H9 (cell line): ENCODE results near the gene NHSL1. TPM values are rescaled to one million over a fixed set of nuclear protein-coding genes. Genes with fewer than 3 reads are reported as not detected.

Experiments used
- DNase-seq: peaks from one replicate; pipeline ENCODE4 v3.0.0-alpha.2; 2017
- H2AFZ ChIP-seq: one replicate; pipeline ENCODE4 v1.6.1; 2013; ENCODE audit warnings: mild to moderate bottlenecking, low read length, control low read depth, moderate library complexity
- H2AK5ac ChIP-seq: 2 replicates; pipeline ENCODE4 v1.6.1; 2013; ENCODE audit warnings: low read length, control low read depth, mixed read lengths; ENCODE audit not compliant: insufficient read length
- H2BK120ac ChIP-seq: one replicate; pipeline ENCODE4 v1.6.1; 2013; ENCODE audit warnings: low read depth, mild to moderate bottlenecking, low read length, control low read depth, inconsistent platforms; ENCODE audit not compliant: poor library complexity, severe bottlenecking
- H2BK12ac ChIP-seq: 2 replicates; pipeline ENCODE4 v1.6.1; 2013; ENCODE audit warnings: low read length, control low read depth, mixed read lengths, low read depth; ENCODE audit not compliant: insufficient read length
- H2BK15ac ChIP-seq: 2 replicates; pipeline ENCODE4 v1.6.1; 2013; ENCODE audit warnings: low read depth, low read length, control low read depth
- H2BK20ac ChIP-seq: one replicate; pipeline ENCODE4 v1.6.1; 2013; ENCODE audit warnings: low read depth, mild to moderate bottlenecking, low read length, control low read depth, inconsistent platforms; ENCODE audit not compliant: poor library complexity, severe bottlenecking
- H2BK5ac ChIP-seq: 2 replicates; pipeline ENCODE4 v1.6.1; 2013; ENCODE audit warnings: low read length, control low read depth, mixed read lengths; ENCODE audit not compliant: insufficient read length
- H3K14ac ChIP-seq: 2 replicates; pipeline ENCODE4 v1.6.1; 2013; ENCODE audit warnings: low read length, control low read depth; ENCODE audit not compliant: insufficient read depth
- H3K18ac ChIP-seq: 2 replicates; pipeline ENCODE4 v1.6.1; 2013; ENCODE audit warnings: low read depth, mild to moderate bottlenecking, mixed read lengths, low read length, control low read depth; ENCODE audit not compliant: insufficient read length
- H3K23ac ChIP-seq: 2 replicates; pipeline ENCODE4 v1.6.1; 2013; ENCODE audit warnings: low read length, control low read depth, mixed read lengths, low read depth; ENCODE audit not compliant: insufficient read length
- H3K23me2 ChIP-seq: 2 replicates; pipeline ENCODE4 v1.6.1; 2013; ENCODE audit warnings: low read depth, mild to moderate bottlenecking, mixed read lengths, low read length, control low read depth; ENCODE audit not compliant: insufficient read length, poor library complexity, severe bottlenecking
- H3K27ac ChIP-seq: 2 replicates; pipeline ENCODE4 v1.5.1; 2013; ENCODE audit warnings: low read length, control low read depth, mixed read lengths, low read depth; ENCODE audit not compliant: insufficient read length
- H3K27me3 ChIP-seq: 2 replicates; pipeline ENCODE4 v1.6.1; 2013; ENCODE audit warnings: low read length, control low read depth, inconsistent platforms; ENCODE audit not compliant: insufficient read depth
- H3K4ac ChIP-seq: 2 replicates; pipeline ENCODE4 v1.6.1; 2013; ENCODE audit warnings: low read depth, mild to moderate bottlenecking, control low read depth, inconsistent platforms, low read length, moderate library complexity
- H3K4me1 ChIP-seq: 2 replicates; pipeline ENCODE4 v1.6.1; 2013; ENCODE audit warnings: low read length, control low read depth, inconsistent platforms; ENCODE audit not compliant: insufficient read depth
- H3K4me2 ChIP-seq: 2 replicates; pipeline ENCODE4 v1.6.1; 2013; ENCODE audit warnings: low read length, control low read depth, mixed read lengths; ENCODE audit not compliant: insufficient read length, insufficient read depth
- H3K56ac ChIP-seq: 2 replicates; pipeline ENCODE4 v1.6.1; 2013; ENCODE audit warnings: low read depth, mild to moderate bottlenecking, mixed read lengths, low read length, control low read depth; ENCODE audit not compliant: insufficient read length
- H3K79me1 ChIP-seq: 2 replicates; pipeline ENCODE4 v1.6.1; 2013; ENCODE audit warnings: low read depth, mild to moderate bottlenecking, moderate library complexity, low read length, control low read depth, inconsistent platforms; ENCODE audit not compliant: insufficient read depth, poor library complexity, severe bottlenecking
- H3K79me2 ChIP-seq: 2 replicates; pipeline ENCODE4 v1.6.1; 2013; ENCODE audit warnings: low read length, control low read depth, inconsistent platforms; ENCODE audit not compliant: insufficient read depth
- H3K9ac ChIP-seq: 2 replicates; pipeline ENCODE4 v1.6.1; 2013; ENCODE audit warnings: low read length, control low read depth, mixed read lengths; ENCODE audit not compliant: insufficient read length; ENCODE audit errors: extremely low read depth
- H3K9me3 ChIP-seq: one replicate; pipeline ENCODE4 v1.6.1; 2013; ENCODE audit warnings: low read depth, low read length, inconsistent platforms; ENCODE audit not compliant: control insufficient read depth
- H3T11ph ChIP-seq: one replicate; pipeline ENCODE4 v1.6.1; 2013; ENCODE audit warnings: mild to moderate bottlenecking, low read length, control low read depth, inconsistent platforms
- H4K20me1 ChIP-seq: one replicate; pipeline ENCODE4 v1.6.1; 2013; ENCODE audit not compliant: control insufficient read depth, insufficient read length, insufficient read depth
- H4K5ac ChIP-seq: 2 replicates; pipeline ENCODE4 v1.6.1; 2013; ENCODE audit warnings: low read depth, mild to moderate bottlenecking, mixed read lengths, low read length, control low read depth; ENCODE audit not compliant: insufficient read length
- H4K8ac ChIP-seq: replicated peaks from 2 replicates; pipeline ENCODE4 v1.6.1; 2013; ENCODE audit warnings: low read length, control low read depth, mixed read lengths, low read depth; ENCODE audit not compliant: insufficient read length
- H4K91ac ChIP-seq: 2 replicates; pipeline ENCODE4 v1.6.1; 2013; ENCODE audit warnings: low read depth, mild to moderate bottlenecking, moderate library complexity, mixed read lengths, low read length, control low read depth; ENCODE audit not compliant: insufficient read length
- H3K27ac Mint-ChIP-seq, 3 experiments: 2 replicates in 2 of 3; 3 replicates in 1 of 3; pipeline ENCODE4 v1.8.0; 2020 to 2021; ENCODE audit warnings: mixed read lengths in 3 of 3, mild to moderate bottlenecking in 1 of 3, moderate library complexity in 1 of 3
- H3K27me3 Mint-ChIP-seq: 2 replicates; pipeline ENCODE4 v1.8.0; 2021; ENCODE audit warnings: low read depth, mild to moderate bottlenecking, moderate library complexity, mixed read lengths
- H3K36me3 Mint-ChIP-seq, 3 experiments: 2 replicates in 2 of 3; 3 replicates in 1 of 3; pipeline ENCODE4 v1.8.0; 2020 to 2021; ENCODE audit warnings: low read depth in 3 of 3, mixed read lengths in 3 of 3; ENCODE audit not compliant: insufficient read depth in 1 of 3
- H3K4me1 Mint-ChIP-seq, 2 experiments: 2 replicates each; pipeline ENCODE4 v1.8.0; 2020; ENCODE audit warnings: mixed read lengths in 2 of 2
- H3K4me3 Mint-ChIP-seq, 2 experiments: 2 replicates in 1 of 2; 3 replicates in 1 of 2; pipeline ENCODE4 v1.8.0; 2020 to 2021; ENCODE audit warnings: mild to moderate bottlenecking in 2 of 2, mixed read lengths in 2 of 2, moderate library complexity in 1 of 2
- H3K9me3 Mint-ChIP-seq, 2 experiments: 2 replicates in 1 of 2; 3 replicates in 1 of 2; pipeline ENCODE4 v1.8.0; 2020; ENCODE audit warnings: mild to moderate bottlenecking in 2 of 2, mixed read lengths in 2 of 2, moderate library complexity in 1 of 2
- CTCF ChIP-seq: fragments of 200-600 bp; sonication (generic); conservative IDR thresholded peaks from 3 replicates; pipeline ENCODE4 v1.8.0; 2021; ENCODE audit warnings: antibody characterized with exemption, mild to moderate bottlenecking
- WGBS: extraction: QIAGEN DNeasy Blood & Tissue Kit; methylation state at CpG from one replicate; pipeline ENCODE4 v1.1.7; 2013; ENCODE audit warnings: missing lambda C conversion rate, low lambda C conversion rate, mixed read lengths; ENCODE audit not compliant: insufficient read length; ENCODE audit errors: extremely low coverage; 5-methylcytosine and 5-hydroxymethylcytosine counted together
- total RNA-seq: library from RNA; stranded (reverse); gene quantifications from 2 replicates; pipeline ENCODE4 v1.2.1, GENCODE V29; 2021

NHSL1 gene
- total RNA-seq, 1 experiment from 2014 or later: 28.7 TPM

DNA sequence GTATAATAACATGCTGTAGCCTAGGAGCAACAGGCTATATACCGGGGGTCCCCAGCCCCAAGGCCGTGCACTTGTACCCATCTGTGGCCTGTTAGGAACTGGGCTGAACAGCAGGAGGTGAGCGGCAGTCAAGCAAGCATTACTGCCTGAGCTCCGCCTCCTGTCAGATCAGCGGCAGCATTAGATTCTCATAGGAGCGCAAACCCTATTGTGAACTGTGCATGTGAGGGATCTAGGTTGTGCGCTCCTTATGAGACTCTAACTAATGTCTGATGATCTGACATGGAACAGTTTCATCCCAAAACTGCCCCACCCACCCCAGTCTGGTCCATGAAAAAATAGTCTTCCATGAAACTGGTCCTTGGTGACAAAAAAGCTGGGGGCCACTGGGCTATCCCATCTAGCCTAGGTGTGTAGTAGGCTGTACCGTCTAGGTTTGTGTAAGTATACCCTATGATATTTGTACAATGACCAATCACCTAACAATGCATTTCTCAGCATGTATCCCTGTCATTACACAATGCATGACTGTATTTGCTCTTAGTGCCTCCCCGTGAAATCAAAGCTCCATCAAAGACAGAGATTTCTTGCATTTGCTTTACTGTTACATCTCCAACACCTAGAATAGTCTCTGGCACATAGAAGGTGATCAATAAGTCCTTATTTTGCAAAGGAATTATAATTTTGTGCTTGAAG, 30.8 kb downstream of the NHSL1 start:
- Histone ChIP-seq H3T11ph (no peak overlapping the region), H3K79me1 (no peaks in the 10 kb centered on the region), H4K8ac (no peak overlapping the region), H3K18ac (no peak overlapping the region), H2BK15ac (no peak overlapping the region), H3K14ac (no peak overlapping the region), H2AK5ac (no peak overlapping the region), H3K56ac (no peak overlapping the region), H3K23me2 (no peaks in the 10 kb centered on the region), H4K20me1 (no peaks in the 10 kb centered on the region), H2BK5ac (no peak overlapping the region), H3K9me3 (no peaks in the 10 kb centered on the region), H2BK12ac (no peak overlapping the region), H3K27me3 (no peaks in the 10 kb centered on the region), H2AFZ (no peak overlapping the region), H4K91ac (no peak overlapping the region), H3K4ac (no peak overlapping the region), H4K5ac (no peak overlapping the region), H3K27ac (no peak overlapping the region), H2BK20ac (no peak overlapping the region), H3K4me1 (no peaks in the 10 kb centered on the region), H2BK120ac (no peak overlapping the region), H3K9ac (no peak overlapping the region), H3K4me2 (no peak overlapping the region), H3K23ac (no peak overlapping the region), H3K79me2 (no peaks in the 10 kb centered on the region)
- no peak overlapping the region; a peak in 1 of 7 replicates for H3K27ac Mint-ChIP-seq
- no peak for DNase-seq
- TF ChIP-seq CTCF: no peak
- no CpG with 5 or more reads among the region's 9 CpGs for WGBS
- H3K36me3 Mint-ChIP-seq: peaks cover 4 to 23% (median 7%) of the 10 kb centered on the region in 3 experiments; a peak in 6 of 7 replicates
- no peaks in the 10 kb centered on the region for H3K9me3 Mint-ChIP-seq
- peaks cover 5 to 6% of the 10 kb centered on the region in 2 experiments; a peak in 3 of 4 replicates for H3K4me1 Mint-ChIP-seq
- H3K4me3 Mint-ChIP-seq: no peak overlapping the region
- no peaks in the 10 kb centered on the region for H3K27me3 Mint-ChIP-seq
